IMR-90 (cell line): ENCODE measurements around the gene C14orf119. TPM values are rescaled to one million over a fixed set of nuclear protein-coding genes. Genes with fewer than 3 reads are reported as not detected.

ENCODE experiments used
- ATAC-seq: fragments of 200-7000 bp; cut with Tn5 transposase; 2 replicates; pipeline ENCODE4 v1.9.1; 2020; ENCODE audit warnings: low read depth, mild to moderate bottlenecking, moderate library complexity
- BruUV-seq: library from RNA; stranded (reverse); fragments of 400-500 nt; replicated peaks from 2 replicates; lab custom pipeline; 2021; lab: Mats Ljungman, UMichigan
- CTCF ChIA-PET: fragments of 300-600 bp; formaldehyde crosslinking; extraction: SDS; loops from one replicate; lab custom pipeline; 2021; ENCODE audit warnings: antibody characterized with exemption; lab: Yijun Ruan, JAX
- POLR2A ChIA-PET: fragments of 300-600 bp; sonication (Branson Sonifier 250); formaldehyde crosslinking; loops from one replicate; lab custom pipeline; 2022; ENCODE audit warnings: antibody characterized with exemption; ENCODE audit not compliant: unreplicated experiment; lab: Charles Lee
- DNase-seq: peaks from one replicate; pipeline ENCODE4 v3.0.0; 2013
- H2AFZ ChIP-seq: replicated peaks from 2 replicates; pipeline ENCODE3; 2013; ENCODE audit warnings: low read length, mild to moderate bottlenecking; ENCODE audit not compliant: poor library complexity
- H2AK5ac ChIP-seq: 2 replicates; pipeline ENCODE4 v1.6.1; 2013; ENCODE audit warnings: low read depth, low read length, inconsistent platforms
- H2AK9ac ChIP-seq: replicated peaks from 2 replicates; pipeline ENCODE3; 2013; ENCODE audit warnings: mild to moderate bottlenecking, low read depth, low read length, moderate library complexity; ENCODE audit not compliant: poor library complexity
- H2BK120ac ChIP-seq: 2 replicates; pipeline ENCODE4 v1.6.1; 2013; ENCODE audit warnings: low read depth, low read length, inconsistent platforms
- H2BK15ac ChIP-seq: 3 replicates; pipeline ENCODE4 v1.6.1; 2013; ENCODE audit warnings: low read depth, low read length, inconsistent platforms
- H2BK20ac ChIP-seq: 2 replicates; pipeline ENCODE4 v1.6.1; 2013; ENCODE audit warnings: low read depth, mild to moderate bottlenecking, inconsistent platforms, low read length, moderate library complexity
- H2BK5ac ChIP-seq: 2 replicates; pipeline ENCODE4 v1.6.1; 2013; ENCODE audit warnings: mild to moderate bottlenecking, low read depth, low read length, inconsistent platforms; ENCODE audit not compliant: poor library complexity, severe bottlenecking
- H3K14ac ChIP-seq: replicated peaks from 2 replicates; pipeline ENCODE4 v1.6.1; 2013; ENCODE audit warnings: low read depth, low read length, inconsistent platforms
- H3K18ac ChIP-seq: 2 replicates; pipeline ENCODE4 v1.6.1; 2013; ENCODE audit warnings: low read depth, low read length, control low read depth
- H3K23ac ChIP-seq: 2 replicates; pipeline ENCODE4 v1.6.1; 2013; ENCODE audit warnings: low read depth, low read length, inconsistent platforms
- H3K27ac ChIP-seq: 2 replicates; pipeline ENCODE4 v1.5.1; 2013; ENCODE audit warnings: mild to moderate bottlenecking, control low read depth, low read length; ENCODE audit not compliant: insufficient read depth
- H3K27me3 ChIP-seq: 2 replicates; pipeline ENCODE4 v1.6.1; 2013; ENCODE audit warnings: low read length; ENCODE audit not compliant: control insufficient read depth, insufficient read depth
- H3K36me3 ChIP-seq: 2 replicates; pipeline ENCODE4 v1.6.1; 2013; ENCODE audit warnings: low read length, mixed read lengths; ENCODE audit not compliant: control insufficient read depth, insufficient read depth
- H3K4ac ChIP-seq: 2 replicates; pipeline ENCODE4 v1.6.1; 2013; ENCODE audit warnings: low read depth, low read length, inconsistent platforms
- H3K4me1 ChIP-seq: 2 replicates; pipeline ENCODE4 v1.6.1; 2013; ENCODE audit warnings: low read length, mixed read lengths; ENCODE audit not compliant: control insufficient read depth, insufficient read depth
- H3K4me2 ChIP-seq: 2 replicates; pipeline ENCODE4 v1.6.1; 2013; ENCODE audit warnings: low read depth, mild to moderate bottlenecking, control low read depth, low read length, moderate library complexity
- H3K4me3 ChIP-seq: 2 replicates; pipeline ENCODE4 v1.5.1; 2013; ENCODE audit warnings: low read depth, mild to moderate bottlenecking, control low read depth, low read length, moderate library complexity; ENCODE audit not compliant: insufficient read depth
- H3K56ac ChIP-seq: 2 replicates; pipeline ENCODE4 v1.6.1; 2013; ENCODE audit warnings: low read length, inconsistent platforms; ENCODE audit not compliant: insufficient read depth; ENCODE audit errors: extremely low read depth
- H3K79me1 ChIP-seq, 2 experiments: 2 replicates each; pipeline ENCODE4 v1.6.1; 2013; ENCODE audit warnings: low read length in 2 of 2, inconsistent platforms in 1 of 2, low read depth in 1 of 2
- H3K9ac ChIP-seq: 2 replicates; pipeline ENCODE4 v1.6.1; 2013; ENCODE audit warnings: low read depth, low read length, control low read depth
- H3K9me1 ChIP-seq: 2 replicates; pipeline ENCODE4 v1.6.1; 2013; ENCODE audit warnings: low read length, inconsistent platforms; ENCODE audit not compliant: insufficient read depth
- H3K9me3 ChIP-seq: 2 replicates; pipeline ENCODE4 v1.6.1; 2013; ENCODE audit warnings: low read length; ENCODE audit not compliant: control insufficient read depth, insufficient read depth
- H4K20me1 ChIP-seq: 2 replicates; pipeline ENCODE4 v1.6.1; 2013; ENCODE audit warnings: low read length, inconsistent platforms; ENCODE audit not compliant: insufficient read depth
- H4K5ac ChIP-seq: 2 replicates; pipeline ENCODE4 v1.6.1; 2013; ENCODE audit warnings: mild to moderate bottlenecking, low read depth, low read length, control low read depth
- H4K8ac ChIP-seq, 2 experiments: 2 replicates each; pipeline ENCODE4 v1.6.1; 2013; ENCODE audit warnings: low read depth in 2 of 2, low read length in 2 of 2, control low read depth in 1 of 2, inconsistent platforms in 1 of 2
- H4K91ac ChIP-seq: 2 replicates; pipeline ENCODE4 v1.6.1; 2013; ENCODE audit warnings: low read depth, low read length, inconsistent platforms; ENCODE audit not compliant: insufficient read depth
- CHD1 ChIP-seq: IDR thresholded peaks from 2 replicates; pipeline ENCODE4 v1.6.1; 2012; ENCODE audit warnings: low read depth, low read length, improper control_type of control experiment
- MAFK ChIP-seq: IDR thresholded peaks from 2 replicates; pipeline ENCODE4 v1.6.1; 2012; ENCODE audit warnings: low read depth, low read length, improper control_type of control experiment
- MXI1 ChIP-seq: IDR thresholded peaks from 2 replicates; pipeline ENCODE4 v1.6.1; 2012; ENCODE audit warnings: low read depth, mild to moderate bottlenecking, low read length, moderate library complexity, borderline replicate concordance
- WGBS, 2 experiments: methylation state at CpG; one replicate each; pipeline versions ENCODE4 v1.1.5 to v1.1.7; 2013; ENCODE audit warnings: missing lambda C conversion rate in 2 of 2; ENCODE audit not compliant: insufficient read length in 1 of 2; ENCODE audit errors: extremely low coverage in 2 of 2; 5-methylcytosine and 5-hydroxymethylcytosine counted together
- dilution Hi-C: fragments of 300-500 bp; cut with HindIII; formaldehyde crosslinking; loops from one replicate; pipeline ENCODE4 v1.14.3; 2018; ENCODE audit warnings: low sequenced_read_pairs; ENCODE audit not compliant: unreplicated experiment
- in situ Hi-C: fragments of 300-500 bp; cut with MboI; formaldehyde crosslinking; loops from 3 replicates; pipeline ENCODE4 v1.14.3; 2019; ENCODE audit warnings: low sequenced_read_pairs, inconsistent platforms, mixed read lengths
- intact Hi-C: fragments of 100-400 bp; cut with micrococcal nuclease; formaldehyde crosslinking; loops from 2 replicates; pipeline ENCODE4 v1.10.0; 2022
- polyA plus RNA-seq, 3 experiments: library from polyadenylated mRNA; depleted of rRNA; stranded (reverse); fragments of >200 nt; gene quantifications; 2 replicates each; pipeline ENCODE4 v1.2.3, GENCODE V29; 2012; ENCODE audit warnings: low replicate concordance in 1 of 3
- total RNA-seq: library from RNA; depleted of rRNA; stranded (reverse); fragments of >200 nt; gene quantifications from 2 replicates; pipeline ENCODE4 v1.2.3, GENCODE V29; 2012
- TF ChIP-seq, protein P1 (sequence below): fragments of 150-350 bp; IDR thresholded peaks from 2 replicates; pipeline ENCODE4 v1.6.1; 2017; ENCODE audit warnings: mild to moderate bottlenecking, antibody characterized with exemption, low read length, low read depth

The C14orf119 gene
- total and polyA plus RNA-seq, 2 of the 4 experiments (the other 2 are of a cell fraction): 74.0 to 83.7 TPM

DNA sequence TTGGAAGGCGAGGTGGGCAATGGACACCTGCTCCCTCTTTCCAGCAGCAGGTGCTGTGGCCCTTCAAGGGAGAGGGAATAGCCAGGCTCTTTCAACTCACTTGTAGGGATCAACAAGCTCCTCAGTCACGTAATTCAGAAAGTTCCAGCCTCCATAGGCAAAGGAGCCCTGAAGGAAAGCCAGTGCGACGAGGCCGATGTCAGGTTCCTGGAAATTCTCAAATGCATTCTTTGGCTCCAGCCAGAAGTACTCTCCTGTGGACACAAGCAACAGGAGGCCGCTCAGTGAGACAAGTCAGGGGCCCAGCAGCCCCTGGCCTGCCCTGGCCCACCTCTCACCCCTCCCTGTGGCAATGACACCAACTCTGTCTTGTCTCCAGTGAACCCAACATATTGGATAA is 45.1 kb downstream of the C14orf119 start:
- no peaks in the 10 kb centered on the region for H3K9me1 ChIP-seq
- no peaks in the 10 kb centered on the region for H3K36me3 ChIP-seq
- H2AK5ac ChIP-seq: no peak overlapping the region
- no peak overlapping the region for H3K56ac ChIP-seq
- H2AFZ ChIP-seq: no peak overlapping the region
- H3K27me3 ChIP-seq: peaks cover 41% of the 10 kb centered on the region
- H4K91ac ChIP-seq: no peak overlapping the region
- H3K14ac ChIP-seq: no peak overlapping the region
- H4K8ac ChIP-seq: no peak overlapping the region
- 48% methylated on average over 5 of the region's 6 CpGs; no CpG with 5 or more reads in 1 of the 2 experiments for WGBS, 2 experiments
- no peak overlapping the region for H2BK5ac ChIP-seq
- no peak overlapping the region for H2BK20ac ChIP-seq
- TF ChIP-seq MAFK (no peak), MXI1 (no peak), CHD1 (no peak)
- TF ChIP-seq, protein P1, sequence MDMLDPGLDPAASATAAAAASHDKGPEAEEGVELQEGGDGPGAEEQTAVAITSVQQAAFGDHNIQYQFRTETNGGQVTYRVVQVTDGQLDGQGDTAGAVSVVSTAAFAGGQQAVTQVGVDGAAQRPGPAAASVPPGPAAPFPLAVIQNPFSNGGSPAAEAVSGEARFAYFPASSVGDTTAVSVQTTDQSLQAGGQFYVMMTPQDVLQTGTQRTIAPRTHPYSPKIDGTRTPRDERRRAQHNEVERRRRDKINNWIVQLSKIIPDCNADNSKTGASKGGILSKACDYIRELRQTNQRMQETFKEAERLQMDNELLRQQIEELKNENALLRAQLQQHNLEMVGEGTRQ: no peak
- H2BK15ac ChIP-seq: no peak overlapping the region
- CTCF ChIA-PET: no interaction called here
- dilution Hi-C loops (no loop called here), in situ Hi-C loops (no loop called here), intact Hi-C loops (no loop called here)
- H3K27ac ChIP-seq: no peak overlapping the region
- no peak overlapping the region for H3K4me3 ChIP-seq
- H3K9me3 ChIP-seq: no peaks in the 10 kb centered on the region
- H4K20me1 ChIP-seq: no peaks in the 10 kb centered on the region
- H3K4ac ChIP-seq: no peak overlapping the region
- H3K23ac ChIP-seq: no peak overlapping the region
- H3K9ac ChIP-seq: no peak overlapping the region
- H3K18ac ChIP-seq: no peak overlapping the region
- BruUV-seq: no TSS peak
- H3K4me1 ChIP-seq: no peaks in the 10 kb centered on the region
- POLR2A ChIA-PET: no interaction called here
- H2BK120ac ChIP-seq: no peak overlapping the region
- H2AK9ac ChIP-seq: no peak overlapping the region
- DNase-seq (no peak), ATAC-seq (no peak)
- no peak overlapping the region for H3K4me2 ChIP-seq
- no peak overlapping the region for H4K5ac ChIP-seq
- no peaks in the 10 kb centered on the region for H3K79me1 ChIP-seq
